DND-41 (cell line): ENCODE results near the gene DDO.

Source experiments
- CTCF ChIP-seq: IDR thresholded peaks from 2 replicates; pipeline ENCODE4 v1.5.1; 2012; ENCODE audit warnings: borderline replicate concordance, low read length, moderate library complexity, mild to moderate bottlenecking; ENCODE audit not compliant: poor library complexity, severe bottlenecking; ENCODE audit errors: extremely low read depth
- EZH2 ChIP-seq: IDR thresholded peaks from 3 replicates; pipeline ENCODE4 v1.6.1; 2012; ENCODE audit warnings: borderline replicate concordance, low read depth, mild to moderate bottlenecking, moderate library complexity, low read length, inconsistent platforms; ENCODE audit not compliant: severe bottlenecking

GRCh38 chr6:110366256-110366655, 49.1 kb downstream of the DDO start:
- TF ChIP-seq CTCF = no peak
- no peak for TF ChIP-seq EZH2
